GM18951 (cell line): ENCODE data around the gene ZSWIM8.
A peak's percentile ranks its signal among the peaks of the same experiment; 100 is the strongest.

Experiments used
- POLR2A ChIP-seq: IDR thresholded peaks from 4 replicates; pipeline ENCODE4 v1.6.1; 2011; ENCODE audit warnings: mild to moderate bottlenecking; ENCODE audit not compliant: insufficient read length, insufficient read depth; ENCODE audit errors: extremely low read depth
- in situ Hi-C: fragments of 300-500 bp; cut with MboI; formaldehyde crosslinking; loops from one replicate; pipeline ENCODE4 v1.12.0; 2022; ENCODE audit warnings: low sequenced_read_pairs, mixed read lengths, inconsistent platforms; ENCODE audit not compliant: unreplicated experiment

Gene ZSWIM8

GRCh38 chr10:73796766-73797165 is 11.4 kb downstream of the ZSWIM8 start:
- no peak for TF ChIP-seq POLR2A
- in situ Hi-C loops: no loop called here

DNA sequence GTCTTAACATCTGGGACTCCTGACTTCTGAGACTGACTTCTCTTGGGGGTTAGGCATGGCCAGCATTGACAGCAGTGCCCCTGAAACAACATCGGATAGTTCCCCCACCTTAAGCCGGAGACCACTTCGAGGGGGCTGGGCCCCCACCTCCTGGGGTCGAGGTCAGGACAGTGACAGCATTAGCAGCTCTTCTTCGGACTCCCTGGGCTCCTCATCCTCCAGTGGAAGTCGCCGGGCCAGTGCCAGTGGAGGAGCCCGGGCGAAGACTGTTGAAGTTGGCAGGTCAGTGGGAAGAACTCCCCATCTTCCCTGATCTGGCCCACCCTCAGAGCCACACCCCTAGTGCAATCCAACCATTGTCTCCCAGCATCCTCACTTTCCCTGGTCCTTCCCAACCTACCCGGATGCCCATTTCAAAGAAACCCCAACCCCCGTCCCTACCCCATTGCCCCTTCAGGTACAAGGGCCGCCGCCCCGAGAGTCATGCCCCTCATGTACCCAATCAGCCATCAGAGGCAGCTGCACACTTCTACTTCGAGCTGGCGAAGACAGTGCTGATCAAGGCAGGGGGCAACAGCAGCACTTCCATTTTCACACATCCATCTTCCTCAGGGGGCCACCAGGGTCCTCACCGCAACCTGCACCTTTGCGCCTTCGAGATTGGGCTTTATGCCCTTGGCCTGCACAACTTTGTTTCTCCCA is 12.1 kb downstream of the ZSWIM8 start:
- no peak for TF ChIP-seq POLR2A
- in situ Hi-C loops: no loop called here

- in situ Hi-C loops: no loop called here
- no peak for TF ChIP-seq POLR2A
Measured at GRCh38 chr10:73798087-73798486, 12.7 kb downstream of the ZSWIM8 start.

- TF ChIP-seq POLR2A: no peak
- in situ Hi-C loops: no loop called here
Measured at GRCh38 chr10:73798927-73799560, 13.6 kb downstream of the ZSWIM8 start.

DNA sequence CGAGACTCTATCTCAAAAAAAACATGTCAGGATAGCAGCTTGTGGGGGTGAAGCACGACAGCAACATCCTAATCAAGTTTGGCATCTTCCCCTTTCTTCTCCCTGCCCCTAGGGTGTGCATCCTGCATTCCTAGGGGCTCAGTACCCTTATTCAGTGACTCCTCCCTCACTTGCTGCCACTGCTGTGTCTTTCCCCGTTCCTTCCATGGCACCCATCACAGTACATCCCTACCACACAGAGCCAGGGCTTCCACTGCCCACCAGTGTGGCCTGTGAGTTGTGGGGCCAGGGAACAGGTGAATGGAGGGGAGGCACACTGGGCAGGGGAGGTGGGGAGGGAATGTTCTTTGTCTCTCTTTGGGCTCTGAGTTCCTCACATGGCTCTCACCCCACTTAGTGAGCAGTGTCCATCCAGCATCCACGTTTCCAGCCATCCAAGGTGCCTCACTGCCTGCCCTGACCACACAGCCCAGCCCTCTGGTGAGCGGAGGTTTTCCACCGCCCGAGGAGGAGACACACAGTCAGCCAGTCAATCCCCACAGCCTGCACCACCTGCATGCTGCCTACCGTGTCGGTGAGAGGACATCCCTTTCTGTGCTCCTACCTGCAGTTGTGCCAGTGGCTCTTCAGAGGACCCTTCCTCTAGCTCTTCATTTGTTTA is 14.6 kb downstream of the ZSWIM8 start:
- in situ Hi-C loops: no loop called here
- no peak for TF ChIP-seq POLR2A

- no peak for TF ChIP-seq POLR2A
- in situ Hi-C loops: no loop called here
Measured at GRCh38 chr10:73800560-73801252, 15.3 kb downstream of the ZSWIM8 start.

DNA sequence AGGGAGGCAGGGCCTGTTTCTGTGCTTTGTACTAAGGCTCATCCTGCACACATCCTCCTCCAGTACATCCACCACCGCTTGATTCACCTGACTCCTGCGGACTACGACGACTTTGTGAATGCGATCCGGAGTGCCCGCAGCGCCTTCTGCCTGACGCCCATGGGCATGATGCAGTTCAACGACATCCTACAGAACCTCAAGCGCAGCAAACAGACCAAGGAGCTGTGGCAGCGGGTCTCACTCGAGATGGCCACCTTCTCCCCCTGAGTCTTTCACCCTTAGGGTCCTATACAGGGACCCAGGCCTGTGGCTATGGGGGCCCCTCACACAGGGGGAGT is 15.8 kb downstream of the ZSWIM8 start:
- in situ Hi-C loops: no loop called here
- no peak for TF ChIP-seq POLR2A

- no peak for TF ChIP-seq POLR2A
- in situ Hi-C loops: no loop called here
Measured at GRCh38 chr10:73802276-73802991, 17.0 kb downstream of the ZSWIM8 start.

- in situ Hi-C loops: no loop called here
- peak; percentile 18 for TF ChIP-seq POLR2A
Measured at GRCh38 chr10:73803680-73804286, 18.4 kb downstream of the ZSWIM8 start.

- TF ChIP-seq POLR2A: no peak
- in situ Hi-C loops: no loop called here
Measured at GRCh38 chr10:73806176-73806950, 21.0 kb downstream of the ZSWIM8 start.

GRCh38 chr10:73807471-73807870 is 22.1 kb downstream of the ZSWIM8 start:
- in situ Hi-C loops: no loop called here
- no peak for TF ChIP-seq POLR2A
